GM21526 (cell line): ENCODE data around the gene CRIP2.

Source experiments
- ATAC-seq: cut with Tn5 transposase; IDR thresholded peaks from one replicate; pipeline ENCODE4 v1.9.1; 2021; ENCODE audit warnings: moderate library complexity; ENCODE audit not compliant: unreplicated experiment, low FRiP score

CRIP2 gene

DNA sequence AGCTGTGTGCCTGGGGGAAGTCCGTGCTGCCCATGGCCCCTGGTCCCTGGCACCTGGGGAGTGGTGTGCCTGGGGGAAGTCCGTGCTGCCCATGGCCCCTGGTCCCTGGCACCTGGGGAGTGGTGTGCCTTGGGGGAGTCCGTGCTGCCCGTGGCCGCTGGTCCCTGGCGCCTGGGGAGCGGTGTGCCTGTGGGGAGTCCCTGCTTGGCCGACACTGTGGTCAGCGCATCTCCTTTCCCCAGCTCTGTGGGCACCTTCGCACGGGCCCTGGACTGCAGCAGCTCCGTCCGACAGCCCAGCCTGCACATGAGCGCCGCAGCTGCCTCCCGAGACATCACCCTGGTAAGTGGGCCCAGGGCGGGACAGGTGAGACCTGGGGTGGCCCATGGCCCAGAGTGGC is 14.5 kb upstream of the CRIP2 start:
- ATAC-seq, result no peak

DNA sequence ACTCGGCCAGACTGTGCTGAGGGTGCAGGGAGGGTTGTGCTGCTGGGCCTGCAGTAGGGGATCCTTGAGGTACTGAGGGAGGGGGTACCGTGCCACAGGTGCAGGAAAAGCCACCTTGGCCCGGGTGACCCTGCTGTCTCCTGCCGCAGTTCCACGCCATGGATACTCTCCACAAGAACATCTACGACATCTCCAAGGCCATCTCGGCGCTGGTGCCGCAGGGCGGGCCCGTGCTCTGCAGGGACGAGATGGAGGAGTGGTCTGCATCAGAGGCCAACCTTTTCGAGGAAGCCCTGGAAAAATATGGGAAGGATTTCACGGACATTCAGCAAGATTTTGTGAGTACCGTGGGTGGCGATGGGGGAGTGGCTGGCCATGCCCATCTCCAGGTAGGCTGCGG is 14.0 kb upstream of the CRIP2 start:
- no peak for ATAC-seq

DNA sequence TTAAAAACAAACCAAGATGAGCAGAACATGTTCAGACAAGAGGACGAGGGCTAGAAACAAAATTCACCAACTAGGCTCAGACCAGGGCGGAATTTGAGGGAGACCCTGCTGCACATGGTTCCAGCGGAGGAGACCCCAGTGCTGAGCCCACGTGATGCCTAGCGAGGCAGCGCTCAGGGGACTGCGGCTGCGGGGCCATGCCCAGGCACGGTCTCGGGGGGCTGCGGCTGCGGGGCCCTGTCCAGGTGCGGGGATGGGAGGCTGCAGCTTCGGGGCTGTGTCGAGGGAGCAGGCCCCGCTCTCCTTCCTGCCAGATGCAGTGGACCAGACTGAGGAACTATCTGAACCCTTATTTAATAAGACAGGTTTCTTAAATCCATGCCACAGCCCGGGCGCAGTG is 12.7 kb upstream of the CRIP2 start:
- no peak for ATAC-seq

DNA sequence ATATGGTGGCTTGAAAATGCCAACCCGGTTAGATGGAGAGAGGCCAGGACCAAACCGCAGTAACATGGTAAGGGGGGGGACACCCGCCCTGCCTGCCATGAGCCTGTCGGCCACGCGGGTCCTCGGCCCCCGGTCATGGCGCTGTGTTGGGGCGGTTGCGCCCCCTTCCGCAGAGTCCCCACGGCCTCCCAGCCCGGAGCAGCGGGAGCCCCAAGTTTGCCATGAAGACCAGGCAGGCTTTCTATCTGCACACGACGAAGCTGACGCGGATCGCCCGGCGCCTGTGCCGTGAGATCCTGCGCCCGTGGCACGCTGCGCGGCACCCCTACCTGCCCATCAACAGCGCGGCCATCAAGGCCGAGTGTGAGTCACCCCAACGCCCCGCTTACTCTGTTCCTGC is 10.1 kb upstream of the CRIP2 start:
- ATAC-seq, result no peak

DNA sequence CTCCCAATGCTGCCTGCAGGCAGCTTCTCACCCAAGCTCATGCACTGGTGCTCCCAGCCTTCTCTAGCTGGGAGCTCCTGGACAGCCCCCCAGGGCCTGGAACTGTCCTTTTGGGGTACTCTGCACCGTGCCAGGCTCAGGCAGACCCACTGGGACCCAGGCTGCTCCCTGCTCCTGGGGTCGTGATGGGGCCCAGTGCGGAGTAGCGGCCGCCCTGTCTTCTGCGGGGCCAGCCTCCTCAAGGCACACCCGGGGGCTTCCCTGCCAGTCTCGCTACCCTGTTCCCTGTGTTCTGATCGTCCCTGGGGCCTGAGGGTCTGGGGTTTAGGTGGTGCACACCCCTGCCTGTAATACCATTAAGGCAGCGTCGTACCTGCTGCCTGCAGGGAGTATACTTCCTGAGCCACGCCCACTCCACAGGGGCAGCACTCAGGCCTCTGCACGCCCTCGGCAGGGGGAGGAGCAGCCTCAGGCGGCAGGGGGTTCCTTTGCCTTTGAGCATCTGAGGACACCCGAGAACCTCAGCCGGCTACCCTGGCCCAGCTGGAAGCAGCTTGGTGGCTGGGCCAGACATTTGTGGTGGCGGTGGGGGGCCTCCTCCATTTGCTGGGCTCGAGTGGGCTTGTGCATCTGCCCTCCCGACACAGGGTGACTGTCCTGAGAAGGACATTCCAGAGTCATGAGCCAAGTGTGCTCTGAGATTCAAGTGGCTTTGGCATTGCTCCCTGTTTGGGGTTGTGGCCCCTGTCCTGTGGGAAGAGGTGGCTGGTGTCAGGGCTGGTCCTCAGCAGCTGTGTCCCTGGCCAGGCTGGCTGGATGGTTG is 9.2 kb upstream of the CRIP2 start:
- ATAC-seq, result no peak

DNA sequence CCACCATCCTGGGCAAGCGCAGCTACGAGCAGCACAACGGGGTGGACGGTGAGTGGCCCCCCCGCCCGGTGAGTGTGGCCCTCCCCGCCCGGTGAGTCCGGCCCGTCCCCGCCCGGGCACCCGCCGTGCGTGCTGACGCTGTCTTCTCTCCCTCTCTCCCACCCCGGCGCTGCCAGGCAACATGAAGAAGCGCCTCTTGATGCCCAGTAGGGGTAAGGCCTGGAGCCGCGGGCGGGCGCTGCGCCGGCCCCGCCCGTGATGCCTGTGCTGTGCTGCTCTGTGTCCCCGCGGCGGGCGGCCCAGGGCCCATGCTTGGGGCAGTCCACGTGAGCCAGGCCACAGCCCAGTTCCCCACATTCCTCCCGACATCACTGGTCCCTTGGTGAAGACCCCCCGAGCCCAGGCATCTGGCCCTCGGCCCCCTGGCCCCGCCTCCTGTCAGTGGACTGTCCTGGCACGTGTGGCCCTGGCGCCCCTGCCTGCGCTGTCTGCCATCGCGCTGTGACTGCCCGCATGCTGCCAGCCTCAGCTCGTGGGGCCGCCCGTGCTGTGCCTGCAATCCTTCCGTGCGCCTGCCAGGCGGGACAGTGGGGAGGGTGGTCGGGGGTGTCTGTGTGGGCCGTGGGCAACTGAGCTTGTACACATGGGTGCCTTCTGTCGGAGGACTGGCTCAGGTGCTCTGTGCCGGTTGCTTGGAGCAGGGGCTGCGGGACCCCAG is 7.9 kb upstream of the CRIP2 start:
- ATAC-seq, result no peak

DNA sequence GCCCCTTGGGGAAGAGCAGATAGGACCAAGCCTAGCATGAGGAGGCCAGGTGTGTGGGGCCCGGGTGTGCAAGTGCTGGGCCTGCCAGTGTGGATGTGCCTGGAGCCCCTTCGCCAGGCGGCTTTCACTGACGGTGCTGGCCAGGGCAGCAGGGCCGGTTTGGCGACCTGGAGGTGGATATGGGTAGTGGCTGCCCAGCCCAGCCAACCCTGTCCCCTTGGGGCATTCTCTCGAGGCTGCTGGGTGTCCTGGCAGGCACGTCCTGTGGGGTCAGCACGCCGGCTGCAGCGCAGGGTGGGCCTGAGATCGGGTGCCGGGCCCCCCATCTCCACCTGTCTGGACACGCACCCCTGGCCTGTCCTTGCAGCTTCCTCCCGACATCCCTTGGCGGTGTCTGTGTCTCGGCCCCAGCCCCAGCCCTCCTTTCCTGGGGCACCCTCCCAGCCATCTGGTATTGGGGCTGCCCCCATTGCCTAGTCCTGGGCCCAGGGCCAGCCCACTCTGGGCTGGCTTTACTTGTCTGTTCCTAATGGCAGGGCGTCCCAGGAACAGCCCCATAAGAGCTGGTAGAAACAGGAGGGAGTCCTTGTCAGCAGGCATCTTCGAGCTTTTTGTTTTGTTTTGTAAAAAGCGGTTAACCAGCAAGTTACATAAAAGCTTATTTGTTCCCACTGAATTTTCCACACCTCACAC is 7.2 kb upstream of the CRIP2 start:
- no peak for ATAC-seq

DNA sequence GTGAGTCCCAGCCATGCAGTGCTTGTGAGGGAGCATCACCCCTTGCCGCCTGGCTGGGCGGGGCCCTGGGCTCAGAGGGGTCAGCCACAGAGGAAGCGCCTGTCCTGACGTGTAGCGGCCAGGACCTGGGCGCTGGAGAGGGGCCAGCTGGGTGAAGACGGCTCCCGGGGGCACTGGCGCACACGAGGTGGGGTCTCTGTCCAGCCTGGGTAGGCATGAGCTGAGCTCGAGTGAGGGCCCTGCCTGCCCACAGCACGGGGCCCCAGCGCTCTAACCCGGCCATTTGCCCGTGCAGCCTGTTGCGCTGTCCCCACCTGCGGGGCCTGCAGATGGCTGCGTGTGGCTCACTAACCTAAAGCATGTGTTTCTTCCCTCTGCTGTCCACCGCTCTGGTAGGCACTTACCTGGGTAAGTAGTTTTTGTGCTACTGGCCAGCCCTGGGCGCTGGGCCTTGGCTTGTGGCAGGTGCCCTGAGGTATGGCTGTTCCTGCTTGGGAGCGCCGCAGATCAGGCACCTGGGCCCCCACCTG is 6.6 kb upstream of the CRIP2 start:
- no peak for ATAC-seq

DNA sequence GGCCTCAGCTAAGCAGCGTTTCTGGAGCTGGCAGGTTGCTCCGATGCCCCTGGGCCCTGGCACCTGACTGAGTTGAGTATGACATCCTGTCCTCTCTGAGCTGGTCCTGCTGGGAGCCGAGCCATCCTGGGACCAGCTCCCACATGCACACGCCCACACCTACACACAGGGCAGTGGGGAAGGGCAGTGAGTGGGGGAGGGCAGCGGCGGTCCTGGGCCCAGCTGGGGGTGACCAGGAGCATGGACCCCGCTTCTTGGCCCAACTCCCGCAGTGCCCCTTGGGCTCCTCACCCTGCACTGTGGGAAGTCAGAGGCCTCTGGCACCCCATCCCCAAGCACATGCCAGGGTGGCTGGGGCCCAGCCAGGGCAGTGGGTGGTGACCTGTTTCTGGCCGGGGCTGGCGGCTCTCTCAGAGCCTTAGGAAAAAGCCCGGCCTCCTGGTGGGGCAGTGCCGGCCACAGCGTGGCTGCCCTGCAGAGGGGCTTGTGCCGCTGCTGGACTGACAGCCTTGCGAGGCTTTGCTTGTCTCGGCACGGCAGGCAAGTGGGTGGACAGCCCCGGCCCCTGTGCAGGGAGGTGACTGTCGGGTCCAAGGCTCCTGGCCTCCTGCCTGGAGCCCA is 5.9 kb upstream of the CRIP2 start:
- ATAC-seq, result no peak

DNA sequence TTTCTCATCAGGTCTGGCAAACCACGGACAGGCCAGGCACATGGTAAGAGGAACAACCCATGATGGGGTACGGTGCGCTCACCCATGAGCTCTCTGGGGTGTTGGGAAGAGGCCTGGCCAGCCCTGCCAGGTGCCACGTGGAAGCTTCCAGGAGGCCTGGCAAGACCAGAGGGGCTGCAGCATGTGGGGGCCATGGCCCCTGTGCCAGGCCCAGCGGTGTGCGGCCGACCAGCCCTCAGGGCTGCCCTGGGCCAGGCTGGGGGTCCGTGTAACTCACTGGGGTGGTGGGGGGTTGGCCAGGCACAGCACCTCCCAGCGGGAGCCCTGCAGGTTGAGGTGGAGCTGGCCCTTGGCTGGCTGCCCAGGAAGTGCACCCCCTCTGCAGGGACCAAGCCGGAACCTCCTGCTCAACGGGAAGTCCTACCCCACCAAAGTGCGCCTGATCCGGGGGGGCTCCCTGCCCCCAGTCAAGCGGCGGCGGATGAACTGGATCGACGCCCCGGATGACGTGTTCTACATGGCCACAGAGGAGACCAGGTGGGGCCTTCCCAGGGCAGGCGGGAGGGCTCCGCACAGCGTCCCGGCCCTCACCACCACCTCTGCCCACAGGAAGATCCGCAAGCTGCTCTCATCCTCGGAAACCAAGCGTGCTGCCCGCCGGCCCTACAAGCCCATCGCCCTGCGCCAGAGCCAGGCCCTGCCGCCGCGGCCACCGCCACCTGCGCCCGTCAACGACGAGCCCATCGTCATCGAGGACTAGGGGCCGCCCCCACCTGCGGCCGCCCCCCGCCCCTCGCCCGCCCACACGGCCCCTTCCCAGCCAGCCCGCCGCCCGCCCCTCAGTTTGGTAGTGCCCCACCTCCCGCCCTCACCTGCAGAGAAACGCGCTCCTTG is 4.9 kb upstream of the CRIP2 start:
- no peak for ATAC-seq

DNA sequence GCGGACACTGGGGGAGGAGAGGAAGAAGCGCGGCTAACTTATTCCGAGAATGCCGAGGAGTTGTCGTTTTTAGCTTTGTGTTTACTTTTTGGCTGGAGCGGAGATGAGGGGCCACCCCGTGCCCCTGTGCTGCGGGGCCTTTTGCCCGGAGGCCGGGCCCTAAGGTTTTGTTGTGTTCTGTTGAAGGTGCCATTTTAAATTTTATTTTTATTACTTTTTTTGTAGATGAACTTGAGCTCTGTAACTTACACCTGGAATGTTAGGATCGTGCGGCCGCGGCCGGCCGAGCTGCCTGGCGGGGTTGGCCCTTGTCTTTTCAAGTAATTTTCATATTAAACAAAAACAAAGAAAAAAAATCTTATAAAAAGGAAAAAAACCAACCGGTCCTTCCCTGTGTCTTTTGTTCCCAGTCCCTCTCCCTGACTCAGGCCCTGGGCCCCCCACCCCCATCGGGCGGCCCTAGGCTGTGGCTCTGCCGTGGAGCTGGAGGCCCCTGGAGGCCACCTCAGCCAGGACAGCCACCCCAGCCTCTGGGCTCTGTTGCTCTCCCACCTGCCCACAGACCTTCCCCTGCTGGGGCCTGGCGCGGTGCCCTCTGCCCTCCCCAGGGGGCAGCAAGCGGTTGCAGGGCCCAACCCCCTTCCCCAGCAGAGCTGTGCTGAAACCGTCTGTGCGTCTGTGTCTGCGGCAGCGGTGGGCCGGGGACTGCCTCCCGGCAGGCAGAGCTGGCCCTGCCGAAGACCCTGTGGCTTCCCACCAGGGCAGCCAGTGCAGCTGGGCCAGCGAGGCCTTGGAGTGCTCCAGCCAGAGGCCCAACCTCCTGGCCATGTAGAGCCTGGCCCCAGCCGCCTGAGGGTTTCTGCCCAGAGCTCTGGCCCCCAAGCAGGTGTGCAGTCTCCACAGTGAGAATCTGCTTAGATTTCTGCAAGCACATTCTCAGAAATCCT is 4.0 kb upstream of the CRIP2 start:
- ATAC-seq, result no peak

DNA sequence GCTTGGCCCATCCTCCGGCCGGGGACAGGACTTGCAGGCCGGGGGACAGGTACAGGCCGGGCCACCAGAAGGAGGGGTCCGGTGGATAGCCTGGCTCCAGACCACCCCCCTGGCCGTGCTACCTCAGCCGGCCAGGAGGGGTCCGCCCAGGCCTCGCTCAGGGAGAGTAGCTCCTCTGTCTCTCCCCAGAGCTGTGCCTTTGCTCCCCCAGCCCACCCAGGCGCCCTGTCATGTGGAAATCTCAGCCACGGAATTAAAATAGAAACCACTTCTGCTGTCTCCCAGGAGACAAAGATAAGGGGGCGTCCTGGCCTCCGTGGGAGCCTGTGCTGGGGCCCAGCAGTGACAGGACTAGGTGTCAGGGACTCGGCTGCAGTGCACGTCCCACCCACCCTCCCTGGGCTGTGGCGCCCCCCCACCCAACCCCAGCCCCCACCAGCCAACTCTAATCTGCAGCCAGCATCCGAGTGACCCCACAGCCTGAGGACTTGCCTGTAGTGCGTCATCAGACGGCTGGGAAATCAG is 3.3 kb upstream of the CRIP2 start:
- no peak for ATAC-seq

DNA sequence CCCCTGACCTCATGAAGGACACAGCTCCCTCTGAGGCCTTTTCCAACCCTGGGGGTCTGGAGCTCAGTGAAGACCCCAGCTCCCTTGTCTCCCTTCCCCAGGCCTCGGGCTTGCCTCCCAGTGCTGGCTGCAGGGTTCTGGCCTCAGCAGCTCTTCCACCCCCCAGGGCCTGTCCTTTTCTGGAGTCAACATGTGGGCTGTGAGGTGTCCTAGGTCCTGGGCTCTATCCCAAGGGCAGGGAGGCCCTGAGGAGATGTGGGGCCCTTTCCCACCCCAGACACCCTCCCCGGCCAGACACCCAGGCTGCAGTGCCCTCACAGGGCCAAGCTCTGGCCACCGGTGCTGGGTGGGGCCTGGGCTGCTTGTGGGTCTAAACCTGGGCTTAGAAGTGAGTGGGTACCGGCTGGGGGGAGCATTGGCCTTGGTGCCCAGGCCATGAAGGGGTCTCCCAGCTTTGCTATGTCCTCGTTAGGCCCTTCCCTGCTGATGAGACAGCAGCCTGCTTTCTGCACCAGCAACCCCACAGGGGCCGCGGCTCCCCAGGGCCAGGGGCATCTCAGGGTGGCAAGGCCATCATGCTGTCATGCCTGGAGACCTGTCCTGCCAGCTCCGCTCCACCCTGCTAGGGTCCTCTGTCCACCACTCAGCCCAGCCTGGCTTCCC is 2.7 kb upstream of the CRIP2 start:
- no peak for ATAC-seq

DNA sequence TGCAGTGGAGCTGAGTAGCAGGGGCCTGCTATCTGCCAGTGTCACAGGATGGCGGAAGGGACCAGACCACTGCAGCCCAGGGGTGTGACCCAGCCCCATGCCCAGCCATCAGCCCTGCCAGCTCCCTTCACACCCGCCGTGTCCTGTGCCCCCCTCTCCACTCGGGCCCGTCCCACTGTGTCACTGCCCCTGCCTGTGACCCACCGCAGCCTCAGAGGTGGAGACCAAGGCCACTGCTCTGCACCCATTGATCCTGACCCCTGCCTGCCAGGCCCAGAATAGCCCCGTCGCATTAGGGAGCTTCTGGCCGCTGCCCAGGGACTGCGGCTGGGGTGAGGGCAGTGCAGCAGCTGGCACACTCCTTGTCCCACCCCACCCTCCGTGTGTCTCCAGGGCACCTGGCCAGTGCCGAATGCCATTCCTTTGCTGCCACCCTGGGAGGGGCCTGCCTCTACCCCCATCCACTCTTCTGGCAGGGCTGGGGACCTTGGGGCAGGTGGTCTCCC is 2.1 kb upstream of the CRIP2 start:
- ATAC-seq, result no peak

DNA sequence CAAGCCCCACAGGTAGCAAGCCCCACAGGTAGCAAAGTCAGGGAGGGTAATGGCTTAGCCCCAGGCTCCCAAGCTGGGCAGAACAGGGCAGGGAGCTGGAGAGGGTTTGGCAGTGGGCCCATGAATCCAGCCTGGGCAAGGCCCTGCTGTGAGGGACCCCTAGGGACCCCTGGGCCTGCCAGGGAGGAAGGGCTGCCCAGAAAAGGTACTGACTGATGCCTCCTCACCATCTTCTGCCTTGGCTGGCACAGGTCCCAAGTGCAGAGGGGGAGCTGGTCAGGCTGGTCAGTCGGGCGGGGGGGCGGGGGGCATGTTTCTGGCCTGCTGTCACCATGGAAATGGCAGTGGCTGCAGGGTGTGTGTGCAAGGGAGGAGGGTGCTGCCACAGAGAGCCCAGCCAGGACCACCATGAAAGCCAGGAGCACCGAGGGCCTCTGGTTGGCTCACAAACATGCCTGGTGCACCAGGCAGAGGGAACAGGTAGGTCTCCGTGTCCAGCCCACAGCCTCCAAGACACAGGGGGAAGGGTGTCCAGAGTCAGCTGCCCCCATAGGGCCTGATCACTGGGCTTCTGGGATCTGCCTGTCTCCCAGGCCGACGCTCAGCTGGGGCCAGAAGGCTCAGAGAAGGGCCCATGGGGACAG is 1.5 kb upstream of the CRIP2 start:
- no peak for ATAC-seq

DNA sequence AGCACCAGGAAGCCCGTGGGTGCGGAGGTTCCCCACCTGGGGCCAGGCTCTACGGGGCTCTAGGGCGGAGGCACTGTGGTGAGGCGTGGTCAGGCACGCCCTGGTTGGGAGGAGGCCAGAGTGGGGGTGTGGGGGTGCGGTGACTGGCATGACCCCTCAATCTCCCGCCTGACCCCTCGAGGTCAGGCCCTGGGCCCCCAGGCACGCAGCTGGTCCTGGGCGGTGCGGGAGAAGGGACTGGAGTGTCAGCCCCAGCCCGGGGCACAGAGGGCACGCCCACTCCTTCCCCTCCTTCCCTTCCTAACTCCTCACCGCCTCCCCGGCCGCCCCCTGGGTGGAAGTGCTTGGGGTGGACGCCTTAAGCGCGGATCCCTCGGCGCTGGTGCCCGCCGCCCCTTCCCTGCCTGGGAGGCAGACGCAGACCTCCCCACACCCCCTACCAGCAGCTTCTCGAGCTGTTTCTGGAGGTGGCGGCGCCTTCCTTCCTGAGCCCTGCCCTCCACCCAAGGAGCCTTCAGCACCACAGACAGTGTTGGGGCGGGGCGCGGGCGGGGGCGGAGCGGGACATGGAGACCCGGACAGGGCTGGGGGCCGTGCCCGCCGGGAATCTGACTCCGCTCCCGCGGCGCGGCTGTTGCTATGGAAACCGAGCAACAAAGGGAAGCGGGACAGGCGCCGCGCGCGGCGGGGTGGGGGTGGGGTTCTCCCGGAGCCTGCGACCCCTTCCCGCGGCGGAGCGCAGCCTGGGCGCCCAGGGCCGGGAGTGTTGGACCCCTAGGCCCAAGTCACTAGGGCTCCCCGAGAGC is 741 bp upstream of the CRIP2 start:
- ATAC-seq, result no peak
